Measurements from ENCODE around the gene GALNS. TPM values are rescaled to one million over a fixed set of nuclear protein-coding genes. Genes with fewer than 3 reads are reported as not detected.
A peak's percentile ranks its signal among the peaks of the same experiment; 100 is the strongest.

The GALNS gene
- total and polyA plus RNA-seq, 2 of the 13 experiments (the other 11 are each of a cell fraction or from before 2014, with no cell fraction given): 9.2 to 9.8 TPM

GRCh38 chr16:88803264-88803987 is 53.3 kb downstream of the GALNS start, which contains the start of gene CDT1 (continued):
- TF ChIP-seq POGK (CRISPR knock-in tag; conservative IDR thresholded peaks at IDR 0.05) (peak; percentile 67; the same call in 1 of the 2 replicates), POLR2A (IDR thresholded peaks at IDR 0.05; ENCODE audit: insufficient read depth in 1 of 2, low read depth in 2 of 2, low read length in 2 of 2) (peak in 1 of 2 experiments; percentile 51; a peak in 2 of 4 replicates), GLI4 (CRISPR knock-in tag; IDR thresholded peaks at IDR 0.05; ENCODE audit: borderline replicate concordance) (no peak), HNRNPLL (IDR thresholded peaks at IDR 0.05; ENCODE audit: low read depth, low read length, poor library complexity, severe bottlenecking) (peak; percentile 28), RARG (CRISPR knock-in tag; IDR thresholded peaks at IDR 0.05; ENCODE audit: low read depth) (no peak), IRF1 (CRISPR knock-in tag; IDR thresholded peaks at IDR 0.05; ENCODE audit: low read depth) (no peak), ZNF30 (CRISPR knock-in tag; IDR thresholded peaks at IDR 0.05) (no peak), SPEN (CRISPR knock-in tag; IDR thresholded peaks at IDR 0.05; ENCODE audit: low read depth) (peak; percentile 74), ZNF432 (CRISPR knock-in tag; IDR thresholded peaks at IDR 0.05; ENCODE audit: borderline replicate concordance) (no peak), MAX (IDR thresholded peaks at IDR 0.05) (peak; percentile 92), MAF1 (CRISPR knock-in tag; IDR thresholded peaks at IDR 0.05; ENCODE audit: borderline replicate concordance) (no peak; the same call in 1 of the 2 replicates), ZNF354B (CRISPR knock-in tag; IDR thresholded peaks at IDR 0.05) (no peak), CBX2 (IDR thresholded peaks at IDR 0.05; ENCODE audit: low read depth, low read length) (no peak), CBX2 (CRISPR knock-in tag; IDR thresholded peaks at IDR 0.05; ENCODE audit: low read depth) (no peak), PCBP1 (IDR thresholded peaks at IDR 0.05; ENCODE audit: borderline replicate concordance, low read depth, low read length) (0 out of 2 replicates have a peak, but pooled peaks have one; percentile 6), NRL (CRISPR knock-in tag; IDR thresholded peaks at IDR 0.05; ENCODE audit: borderline replicate concordance) (peak; percentile 79; the same call in 1 of the 2 replicates), ARID3A (IDR thresholded peaks at IDR 0.05; ENCODE audit: low read depth, low read length) (no peak), RBM39 (IDR thresholded peaks at IDR 0.05; ENCODE audit: low read depth, low read length, poor library complexity, severe bottlenecking) (no peak), ZNF784 (CRISPR knock-in tag; IDR thresholded peaks at IDR 0.05; ENCODE audit: borderline replicate concordance) (peak; percentile 58; the same call in 1 of the 2 replicates), ZNF841 (CRISPR knock-in tag; IDR thresholded peaks at IDR 0.05; ENCODE audit: borderline replicate concordance) (peak; percentile 39; the same call in 1 of the 2 replicates), ZNF580 (CRISPR knock-in tag; IDR thresholded peaks at IDR 0.05; ENCODE audit: borderline replicate concordance, low read depth) (0 out of 2 replicates have a peak, but pooled peaks have one; percentile 52), ZNF329 (CRISPR knock-in tag; IDR thresholded peaks at IDR 0.05; ENCODE audit: low read depth) (no peak; the same call in none of the 2 replicates), SP4 (CRISPR knock-in tag; IDR thresholded peaks at IDR 0.05) (peak; percentile 91), SYNCRIP (IDR thresholded peaks at IDR 0.05; ENCODE audit: insufficient read depth, low read depth, low read length) (no peak)
